GM10248 (cell line): ENCODE results near the gene ICA1.

Experiments used
- CTCF ChIA-PET: fragments of 300-600 bp; sonication (Branson Sonifier 250); formaldehyde crosslinking; extraction: SDS; loops from one replicate; lab custom pipeline; 2021; ENCODE audit warnings: antibody characterized with exemption; lab: Yijun Ruan, JAX
- POLR2A ChIA-PET: fragments of 350-650 bp; sonication (Branson Sonifier 250); formaldehyde crosslinking; extraction: SDS; loops from one replicate; lab custom pipeline; 2020; ENCODE audit warnings: antibody characterized with exemption; lab: Yijun Ruan, JAX
- DNase-seq: peaks from one replicate; pipeline ENCODE4 v3.0.0; 2012; ENCODE audit errors: extremely low spot score
- TF ChIP-seq, protein P1 (sequence below): IDR thresholded peaks from 2 replicates; pipeline ENCODE4 v1.5.1; 2012; ENCODE audit warnings: mild to moderate bottlenecking, low read depth; ENCODE audit errors: extremely low read depth, missing control alignments, control extremely low read depth

ICA1 gene

DNA sequence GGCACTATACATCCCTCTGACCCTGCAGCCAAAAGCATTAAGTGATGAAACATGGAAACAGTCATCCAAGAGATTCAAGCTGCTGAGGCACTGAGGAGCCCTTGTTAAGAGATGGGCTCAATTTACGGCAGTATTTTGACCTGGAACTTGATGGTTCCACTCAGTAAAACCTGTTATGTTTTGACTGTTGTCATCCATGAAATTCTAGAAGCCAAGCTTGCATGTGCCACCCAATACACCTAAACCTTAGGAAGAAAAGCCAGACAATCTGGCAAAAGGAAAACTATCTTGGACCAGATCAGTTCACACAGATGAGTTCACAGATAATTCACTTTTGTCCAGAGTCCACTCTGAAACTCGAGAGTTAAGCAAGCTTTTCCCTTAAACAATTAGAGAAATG lies 53.2 kb downstream of the ICA1 start:
- DNase-seq: no peak
- TF ChIP-seq, protein P1, sequence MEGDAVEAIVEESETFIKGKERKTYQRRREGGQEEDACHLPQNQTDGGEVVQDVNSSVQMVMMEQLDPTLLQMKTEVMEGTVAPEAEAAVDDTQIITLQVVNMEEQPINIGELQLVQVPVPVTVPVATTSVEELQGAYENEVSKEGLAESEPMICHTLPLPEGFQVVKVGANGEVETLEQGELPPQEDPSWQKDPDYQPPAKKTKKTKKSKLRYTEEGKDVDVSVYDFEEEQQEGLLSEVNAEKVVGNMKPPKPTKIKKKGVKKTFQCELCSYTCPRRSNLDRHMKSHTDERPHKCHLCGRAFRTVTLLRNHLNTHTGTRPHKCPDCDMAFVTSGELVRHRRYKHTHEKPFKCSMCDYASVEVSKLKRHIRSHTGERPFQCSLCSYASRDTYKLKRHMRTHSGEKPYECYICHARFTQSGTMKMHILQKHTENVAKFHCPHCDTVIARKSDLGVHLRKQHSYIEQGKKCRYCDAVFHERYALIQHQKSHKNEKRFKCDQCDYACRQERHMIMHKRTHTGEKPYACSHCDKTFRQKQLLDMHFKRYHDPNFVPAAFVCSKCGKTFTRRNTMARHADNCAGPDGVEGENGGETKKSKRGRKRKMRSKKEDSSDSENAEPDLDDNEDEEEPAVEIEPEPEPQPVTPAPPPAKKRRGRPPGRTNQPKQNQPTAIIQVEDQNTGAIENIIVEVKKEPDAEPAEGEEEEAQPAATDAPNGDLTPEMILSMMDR: no peak
- ChIA-PET CTCF (interaction anchor here (0.8 to 1.4 kb wide), 6 partner anchors 8 to 25 kb away, joined by 3 to 4 read pairs (median 3); no protein-coding TSS in a partner anchor), POLR2A (no interaction called here)

DNA sequence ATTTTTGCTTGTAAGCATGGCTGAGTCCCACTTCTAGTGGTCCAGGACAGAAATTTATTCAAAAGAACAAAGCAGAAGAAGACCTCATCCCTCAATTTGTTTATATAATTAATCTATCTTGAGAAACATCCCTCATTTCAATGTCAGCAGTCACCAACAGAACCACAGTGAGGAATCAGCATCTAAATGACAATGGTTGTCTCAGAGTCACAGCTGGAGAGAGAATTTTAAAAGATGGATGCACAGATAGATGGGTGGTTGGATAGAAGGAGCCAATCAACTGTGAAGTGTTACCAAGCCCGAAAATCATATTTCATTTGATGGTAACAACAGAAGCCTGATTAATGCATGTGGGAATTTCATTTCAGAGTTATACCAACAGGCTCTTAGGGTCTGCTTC lies 55.0 kb downstream of the ICA1 start:
- TF ChIP-seq, protein P1: no peak
- no peak for DNase-seq
- POLR2A ChIA-PET: no interaction called here
- CTCF ChIA-PET: interaction anchor here (1.0 to 1.5 kb wide), 2 partner anchors 10 to 17 kb away, joined by 5 to 7 read pairs; no protein-coding TSS in a partner anchor

DNA sequence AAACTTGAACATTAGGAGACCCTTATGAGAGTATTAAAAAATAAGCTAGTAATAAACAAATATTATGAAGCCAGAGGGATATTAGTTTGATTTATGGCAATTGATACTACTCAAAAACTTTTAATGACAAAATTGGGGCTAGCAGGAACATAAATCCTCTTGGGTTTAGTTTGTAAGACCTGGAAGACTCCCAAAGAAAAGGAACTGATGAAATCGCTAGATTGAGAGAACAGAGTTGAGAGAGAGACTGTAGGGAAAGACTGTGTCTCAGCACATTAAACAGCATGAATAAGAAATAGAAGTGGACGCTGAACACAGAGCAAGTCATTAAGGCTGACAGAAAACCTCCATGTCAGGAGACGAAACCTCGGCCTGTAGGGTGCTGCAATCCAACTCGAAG lies 56.4 kb downstream of the ICA1 start:
- TF ChIP-seq, protein P1: no peak
- CTCF ChIA-PET: interaction anchor here (1.0 to 1.5 kb wide), 5 partner anchors 9 to 611 kb away, joined by 3 to 7 read pairs (median 3); no protein-coding TSS in a partner anchor
- POLR2A ChIA-PET: no interaction called here

DNA sequence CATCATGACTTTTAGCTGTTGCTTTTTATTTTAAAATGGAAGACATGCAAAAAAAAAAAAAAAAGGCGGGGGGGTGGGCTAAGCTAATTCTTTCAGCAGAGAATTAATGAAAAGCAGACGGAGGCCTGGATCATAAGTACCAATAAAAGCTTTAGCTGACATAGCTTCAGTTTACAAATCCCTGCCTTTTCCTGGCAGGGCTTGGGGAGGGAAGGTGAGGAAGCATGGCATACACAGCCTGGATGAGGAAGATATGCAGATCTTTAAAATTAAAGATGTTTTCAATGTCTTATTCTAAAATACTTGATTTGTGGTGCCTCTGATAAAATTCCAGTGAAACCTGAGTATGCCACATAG lies 57.0 kb downstream of the ICA1 start:
- CTCF ChIA-PET: interaction anchor here (1.3 to 1.5 kb wide), 4 partner anchors 9 to 426 kb away, joined by 3 to 7 read pairs (median 3); no protein-coding TSS in a partner anchor
- DNase-seq: no peak
- POLR2A ChIA-PET: no interaction called here
- TF ChIP-seq, protein P1: no peak

More for the DNA sequence above, 56.4 kb downstream of the ICA1 start:
- no peak for DNase-seq

DNA sequence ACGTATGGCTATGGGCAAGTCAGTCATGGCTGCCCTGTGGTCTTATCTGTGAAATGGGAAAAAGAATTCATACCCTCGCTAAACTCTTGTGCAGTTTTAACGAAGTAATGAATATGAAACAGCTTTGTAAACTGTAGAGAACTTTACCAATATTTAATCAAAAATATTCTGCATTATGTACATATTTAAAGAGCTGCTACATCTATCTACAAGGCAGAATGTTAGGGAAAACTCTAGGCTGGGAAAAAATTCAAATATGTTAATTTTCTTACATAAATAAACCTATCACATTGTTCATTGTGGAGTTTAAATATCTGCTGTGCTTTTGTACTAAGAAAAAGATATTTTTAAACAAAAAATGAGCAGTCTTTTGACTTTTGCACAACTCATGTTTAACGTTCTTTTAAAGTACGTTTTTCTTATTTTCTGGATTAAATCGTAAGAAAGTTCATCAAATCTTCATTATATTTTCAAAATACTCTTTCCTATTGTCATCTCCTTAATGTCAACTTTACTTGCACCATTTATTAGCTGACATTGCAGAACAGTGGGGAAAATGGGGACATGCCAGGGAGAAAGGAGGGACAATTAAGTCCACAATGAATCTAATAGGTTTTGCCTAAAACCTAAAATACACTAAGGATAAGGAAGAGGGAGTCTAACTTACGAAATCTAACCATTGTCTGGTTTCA lies 57.5 kb downstream of the ICA1 start:
- POLR2A ChIA-PET: no interaction called here
- CTCF ChIA-PET: interaction anchor here (1.3 to 1.5 kb wide), 4 partner anchors 10 to 426 kb away, joined by 3 to 7 read pairs (median 3); no protein-coding TSS in a partner anchor
- TF ChIP-seq, protein P1: no peak
- DNase-seq: no peak

DNA sequence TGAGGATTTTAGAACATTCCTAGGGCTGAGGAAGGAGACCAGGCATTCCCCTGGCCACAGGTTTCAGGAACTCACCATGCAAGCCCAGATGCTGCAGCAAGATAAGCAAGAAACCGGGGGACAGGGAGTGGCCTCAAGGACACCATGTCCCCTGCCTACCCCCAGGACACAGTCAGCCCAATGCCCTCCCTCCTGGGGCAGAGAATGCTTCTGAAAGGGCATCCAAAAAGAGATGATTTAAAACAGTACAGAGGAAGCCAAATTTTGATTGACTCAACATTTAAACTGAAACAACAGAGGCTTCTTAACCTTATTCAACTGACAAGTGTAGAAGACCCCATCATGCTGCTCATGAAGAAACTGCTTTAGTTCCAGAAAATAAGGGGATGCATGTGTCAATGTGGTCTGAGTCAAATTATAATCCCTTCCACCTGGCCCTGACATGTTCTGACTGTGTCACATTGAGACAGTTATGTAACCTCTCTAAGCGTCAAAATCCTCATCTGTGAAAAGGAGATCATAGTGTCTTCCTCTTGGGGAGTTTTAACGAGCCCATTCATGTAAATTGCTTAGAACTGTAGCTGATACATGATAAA lies 60.0 kb downstream of the ICA1 start:
- TF ChIP-seq, protein P1: no peak
- ChIA-PET POLR2A (no interaction called here), CTCF (interaction anchor here (0.8 to 3.3 kb wide), 5 partner anchors 10 to 346 kb away, joined by 3 to 18 read pairs (median 4); no protein-coding TSS in a partner anchor)
- DNase-seq: no peak
